ENCODE data around the gene RALGPS2. TPM values are rescaled to one million over a fixed set of nuclear protein-coding genes. Genes with fewer than 3 reads are reported as not detected.
"Not testable (repeated sequence)": the region's sequence is repeated elsewhere in the genome, so short reads cannot be mapped to it uniquely, and the experiment has no call there.

The RALGPS2 gene
- total RNA-seq, 1 donor, result 38.0 TPM

DNA sequence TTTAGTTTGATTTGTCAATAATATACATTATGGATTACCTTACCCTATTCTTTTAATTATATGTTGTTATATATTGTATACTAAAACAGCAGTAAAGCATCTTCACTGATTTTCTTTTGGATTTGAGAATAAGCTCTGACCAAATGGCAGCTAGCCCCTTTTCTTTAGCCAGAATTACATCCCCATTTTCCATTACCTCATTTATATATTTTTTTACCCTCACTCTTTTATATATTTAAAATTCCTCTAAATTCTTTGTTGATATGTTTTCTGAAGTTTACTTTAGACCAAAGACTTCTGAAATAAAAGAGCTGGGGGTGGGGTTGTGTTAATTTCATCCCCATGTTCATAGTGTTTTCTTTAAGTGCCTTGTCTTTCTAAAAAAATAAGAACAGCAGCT is 121.3 kb downstream of the RALGPS2 start:
- TF ChIP-seq, protein P1, sequence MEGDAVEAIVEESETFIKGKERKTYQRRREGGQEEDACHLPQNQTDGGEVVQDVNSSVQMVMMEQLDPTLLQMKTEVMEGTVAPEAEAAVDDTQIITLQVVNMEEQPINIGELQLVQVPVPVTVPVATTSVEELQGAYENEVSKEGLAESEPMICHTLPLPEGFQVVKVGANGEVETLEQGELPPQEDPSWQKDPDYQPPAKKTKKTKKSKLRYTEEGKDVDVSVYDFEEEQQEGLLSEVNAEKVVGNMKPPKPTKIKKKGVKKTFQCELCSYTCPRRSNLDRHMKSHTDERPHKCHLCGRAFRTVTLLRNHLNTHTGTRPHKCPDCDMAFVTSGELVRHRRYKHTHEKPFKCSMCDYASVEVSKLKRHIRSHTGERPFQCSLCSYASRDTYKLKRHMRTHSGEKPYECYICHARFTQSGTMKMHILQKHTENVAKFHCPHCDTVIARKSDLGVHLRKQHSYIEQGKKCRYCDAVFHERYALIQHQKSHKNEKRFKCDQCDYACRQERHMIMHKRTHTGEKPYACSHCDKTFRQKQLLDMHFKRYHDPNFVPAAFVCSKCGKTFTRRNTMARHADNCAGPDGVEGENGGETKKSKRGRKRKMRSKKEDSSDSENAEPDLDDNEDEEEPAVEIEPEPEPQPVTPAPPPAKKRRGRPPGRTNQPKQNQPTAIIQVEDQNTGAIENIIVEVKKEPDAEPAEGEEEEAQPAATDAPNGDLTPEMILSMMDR (IDR thresholded peaks at IDR 0.05; ENCODE audit: insufficient read depth, low read depth, low read length), result no peak
- DNase-seq (ENCODE audit: low read depth), result no peak
- H3K4me3 ChIP-seq (ENCODE audit: low read depth, low read length), result no peak overlapping the region

DNA sequence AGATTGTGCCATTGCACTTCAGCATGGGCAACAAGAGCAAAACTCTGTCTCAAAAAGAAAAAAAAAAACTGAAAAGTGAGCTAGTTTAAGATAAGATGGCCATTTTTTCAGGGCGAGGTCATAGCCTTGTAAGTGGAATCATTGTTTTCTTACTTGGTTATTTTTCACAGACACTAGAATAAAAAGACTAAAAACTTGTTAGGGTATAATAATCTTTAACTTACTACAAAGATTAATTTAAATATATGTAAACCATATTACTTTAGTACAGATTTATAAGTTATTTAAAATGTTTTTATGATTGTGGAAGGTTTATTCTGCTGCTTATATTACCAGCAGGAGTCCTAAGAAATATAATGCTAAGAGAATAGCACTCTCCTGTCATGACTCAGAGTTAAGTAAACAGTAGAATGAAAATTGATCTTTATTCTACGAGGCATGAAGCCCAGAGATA is 122.4 kb downstream of the RALGPS2 start:
- DNase-seq (ENCODE audit: low read depth), result peak; percentile 36
- no peak overlapping the region for H3K4me3 ChIP-seq (ENCODE audit: low read depth, low read length)
- TF ChIP-seq, protein P1 (IDR thresholded peaks at IDR 0.05; ENCODE audit: insufficient read depth, low read depth, low read length), result no peak

DNA sequence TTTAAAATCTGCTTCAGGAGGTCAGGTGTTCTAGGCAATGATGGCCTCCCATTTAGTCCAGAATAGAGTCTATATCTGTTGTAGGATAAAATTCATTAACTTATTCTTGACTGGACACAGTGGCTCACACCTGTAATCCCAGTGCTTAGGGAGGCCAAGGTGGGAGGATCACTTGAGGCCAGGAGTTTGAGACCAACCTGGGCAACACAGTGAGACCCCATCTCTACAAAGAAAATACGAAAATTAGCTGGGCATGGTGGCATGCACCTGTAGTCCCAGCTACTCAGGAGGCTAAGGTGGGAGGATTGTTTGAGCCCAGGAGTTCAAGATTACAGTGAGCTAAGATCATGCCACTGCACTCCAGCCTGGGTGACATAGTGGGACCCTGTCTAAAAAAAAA is 122.9 kb downstream of the RALGPS2 start:
- not testable (repeated sequence) for H3K4me3 ChIP-seq (ENCODE audit: low read depth, low read length); DNase-seq (ENCODE audit: low read depth)

DNA sequence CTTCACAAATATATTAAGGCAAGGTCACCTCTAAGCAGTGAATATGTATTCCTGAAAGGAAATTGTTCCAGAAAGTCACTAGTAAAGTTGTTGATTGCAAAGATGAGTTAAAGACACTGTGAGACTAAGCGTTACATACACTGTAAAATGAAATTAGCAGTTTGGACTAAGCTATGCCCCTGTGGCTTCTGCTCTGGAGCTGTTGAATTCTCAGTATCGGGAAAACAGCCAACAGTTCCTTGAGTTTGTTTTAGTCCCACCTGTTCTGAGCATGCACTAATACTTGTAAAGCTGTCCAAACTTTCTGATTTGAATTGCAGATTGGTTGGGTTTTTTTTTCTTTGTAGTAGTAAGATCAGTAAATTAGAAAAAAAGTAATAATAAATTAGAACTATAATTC is 124.9 kb downstream of the RALGPS2 start:
- DNase-seq (ENCODE audit: low read depth), result no peak
- TF ChIP-seq, protein P1 (IDR thresholded peaks at IDR 0.05; ENCODE audit: insufficient read depth, low read depth, low read length), result no peak
- H3K4me3 ChIP-seq (ENCODE audit: low read depth, low read length), result no peak overlapping the region

DNA sequence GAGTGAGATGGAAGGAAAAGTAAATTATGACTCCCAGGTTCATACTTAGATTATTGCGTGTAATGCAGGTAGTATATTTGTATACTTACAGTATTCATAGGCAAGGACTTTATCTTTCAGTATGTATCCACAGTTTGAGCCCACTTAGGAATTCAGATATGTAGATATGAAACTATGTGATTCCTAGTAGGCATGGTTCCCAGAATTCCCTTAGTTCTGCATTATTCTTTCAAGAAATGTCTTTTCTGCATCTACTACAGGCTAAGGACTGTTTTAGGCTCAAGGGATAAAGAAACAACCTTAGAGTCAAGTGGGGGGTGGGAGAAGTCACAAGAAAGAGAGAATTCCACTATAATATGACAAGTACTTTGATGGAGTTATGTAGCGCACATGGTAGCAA is 132.1 kb downstream of the RALGPS2 start:
- TF ChIP-seq, protein P1 (IDR thresholded peaks at IDR 0.05; ENCODE audit: insufficient read depth, low read depth, low read length), result no peak
- DNase-seq (ENCODE audit: low read depth), result no peak
- H3K4me3 ChIP-seq (ENCODE audit: low read depth, low read length), result no peak overlapping the region

DNA sequence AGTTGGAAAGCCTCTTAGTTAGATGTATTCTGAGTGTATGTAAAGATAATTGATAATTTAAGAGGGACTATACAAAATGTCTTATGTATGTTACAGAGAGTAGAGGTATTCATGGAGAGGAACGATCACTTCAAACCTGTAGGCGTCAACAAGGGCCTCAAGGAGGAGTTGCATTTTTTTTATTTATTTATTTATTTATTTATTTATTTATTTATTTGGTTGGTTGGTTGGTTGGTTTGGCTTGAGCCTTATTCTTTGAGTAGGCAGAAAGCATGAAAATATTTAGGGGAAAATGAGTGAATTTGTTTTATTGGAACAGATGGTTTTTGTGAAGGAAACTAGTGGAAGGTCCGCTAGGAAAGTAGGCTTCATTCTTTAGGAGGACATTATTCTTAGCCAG is 137.4 kb downstream of the RALGPS2 start:
- H3K4me3 ChIP-seq (ENCODE audit: low read depth, low read length), result no peak overlapping the region
- TF ChIP-seq, protein P1 (IDR thresholded peaks at IDR 0.05; ENCODE audit: insufficient read depth, low read depth, low read length), result no peak
- no peak for DNase-seq (ENCODE audit: low read depth)

DNA sequence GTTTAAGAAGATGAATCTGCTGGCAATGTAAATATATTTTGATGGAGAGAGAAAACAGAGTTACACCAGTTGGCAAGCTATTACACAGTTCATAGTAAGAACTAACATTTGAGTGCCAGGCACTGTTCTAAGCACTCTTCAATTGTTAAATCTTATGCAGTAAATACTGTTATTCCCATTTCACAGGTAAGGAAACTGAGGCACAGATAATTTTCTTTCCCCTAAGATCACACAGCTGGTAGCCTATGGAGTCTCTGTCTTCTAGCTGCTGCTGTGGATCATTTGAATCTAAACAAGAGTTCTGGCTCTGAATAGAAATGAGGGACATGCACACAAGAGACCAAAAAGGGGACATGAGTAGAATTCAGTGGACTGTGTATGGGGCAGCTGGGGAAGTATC is 137.8 kb downstream of the RALGPS2 start:
- no peak for DNase-seq (ENCODE audit: low read depth)
- H3K4me3 ChIP-seq (ENCODE audit: low read depth, low read length), result no peak overlapping the region
- TF ChIP-seq, protein P1 (IDR thresholded peaks at IDR 0.05; ENCODE audit: insufficient read depth, low read depth, low read length), result no peak
